ENCODE data around the gene ARHGEF17. TPM values are rescaled to one million over a fixed set of nuclear protein-coding genes. Genes with fewer than 3 reads are reported as not detected.

Gene ARHGEF17
- total RNA-seq, 2 donors from 2014 or later = 8.6 to 13.4 TPM

DNA sequence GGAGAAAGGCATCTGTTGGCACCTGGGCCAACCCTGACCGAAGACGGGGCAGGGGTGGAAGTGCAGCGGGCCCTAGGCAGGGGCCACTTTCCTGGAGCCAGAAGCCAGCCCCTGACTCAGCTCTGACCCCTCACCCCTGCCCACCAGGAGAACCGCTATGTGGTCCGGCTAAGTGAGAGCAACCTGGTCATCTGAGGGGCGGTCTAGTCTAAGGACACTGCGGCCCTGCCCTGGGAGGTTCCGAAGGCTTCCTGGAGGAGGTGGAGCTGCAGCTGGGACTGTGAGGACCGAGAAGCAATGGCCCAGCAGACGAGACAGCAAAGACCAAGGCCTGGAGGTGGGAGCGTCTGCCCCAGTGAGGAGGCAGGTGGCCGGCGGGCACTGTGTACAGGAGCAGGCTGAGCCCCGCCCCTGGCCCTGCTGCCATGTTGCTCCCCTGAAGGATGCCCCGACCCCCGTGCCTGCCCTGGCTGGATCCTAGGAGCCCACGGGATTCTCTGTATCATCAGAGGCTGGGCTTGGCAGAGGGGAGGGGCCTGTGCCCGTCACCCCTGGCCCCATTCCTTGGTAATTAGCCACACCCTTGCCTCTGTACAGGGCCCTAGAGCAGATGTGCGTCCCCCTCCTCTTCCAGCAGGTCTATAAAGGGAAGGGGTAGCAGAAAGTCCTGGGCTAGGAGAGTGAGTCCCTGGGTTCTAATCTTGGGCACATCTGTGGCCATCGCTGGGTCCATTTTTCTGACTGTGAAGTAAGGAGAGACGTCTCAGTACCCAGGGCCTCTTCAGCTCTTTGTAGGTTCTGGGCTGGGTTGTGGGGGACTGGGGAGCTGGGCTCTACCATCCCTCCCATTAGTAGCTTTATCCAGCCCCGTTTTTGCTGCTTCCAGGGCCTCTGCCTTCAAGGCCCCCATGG, 87.5 kb downstream of the ARHGEF17 start:
- no peak overlapping the region for H3K9ac ChIP-seq (ENCODE audit: low read depth in 2 of 2, low read length in 2 of 2)
- no peaks in the 10 kb centered on the region for H3K4me1 ChIP-seq
- H3K27me3 ChIP-seq = no peaks in the 10 kb centered on the region
- no peaks in the 10 kb centered on the region for H3K9me3 ChIP-seq
- H3K27ac ChIP-seq = no peak overlapping the region
- TF ChIP-seq CTCF (IDR thresholded peaks at IDR 0.05) = no peak
- H3K4me3 ChIP-seq = no peak overlapping the region
- H3K36me3 ChIP-seq = no peaks in the 10 kb centered on the region
- DNase-seq = no peak
- intact Hi-C loops (cut with DNase I) = loop anchor here (2.0 to 10.0 kb wide), 2 partner anchors 45 to 101 kb away; no protein-coding TSS in a partner anchor

- intact Hi-C loops (cut with DNase I) = loop anchor here (10.0 kb wide), 1 partner anchor 102 kb away; no protein-coding TSS in a partner anchor
- TF ChIP-seq CTCF (IDR thresholded peaks at IDR 0.05) = no peak
- H3K4me1 ChIP-seq = no peaks in the 10 kb centered on the region
- H3K4me3 ChIP-seq = no peak overlapping the region
- H3K9me3 ChIP-seq = no peaks in the 10 kb centered on the region
- H3K27ac ChIP-seq = no peak overlapping the region
- no peak overlapping the region for H3K9ac ChIP-seq (ENCODE audit: low read depth in 2 of 2, low read length in 2 of 2)
- DNase-seq = no peak
- H3K36me3 ChIP-seq = no peaks in the 10 kb centered on the region
- H3K27me3 ChIP-seq = no peaks in the 10 kb centered on the region
These were observed 88.3 kb downstream of the ARHGEF17 start for GRCh38 chr11:73396251-73396930.

- H3K27me3 ChIP-seq = no peaks in the 10 kb centered on the region
- no peak overlapping the region for H3K27ac ChIP-seq
- intact Hi-C loops (cut with DNase I) = loop anchor here (10.0 kb wide), 1 partner anchor 102 kb away; no protein-coding TSS in a partner anchor
- no peaks in the 10 kb centered on the region for H3K9me3 ChIP-seq
- TF ChIP-seq CTCF (IDR thresholded peaks at IDR 0.05) = no peak
- H3K9ac ChIP-seq (ENCODE audit: low read depth in 2 of 2, low read length in 2 of 2) = no peak overlapping the region
- H3K4me1 ChIP-seq = no peaks in the 10 kb centered on the region
- H3K36me3 ChIP-seq = no peaks in the 10 kb centered on the region
- no peak for DNase-seq
- H3K4me3 ChIP-seq = no peak overlapping the region
These were observed 88.9 kb downstream of the ARHGEF17 start for GRCh38 chr11:73396985-73397384.

DNA sequence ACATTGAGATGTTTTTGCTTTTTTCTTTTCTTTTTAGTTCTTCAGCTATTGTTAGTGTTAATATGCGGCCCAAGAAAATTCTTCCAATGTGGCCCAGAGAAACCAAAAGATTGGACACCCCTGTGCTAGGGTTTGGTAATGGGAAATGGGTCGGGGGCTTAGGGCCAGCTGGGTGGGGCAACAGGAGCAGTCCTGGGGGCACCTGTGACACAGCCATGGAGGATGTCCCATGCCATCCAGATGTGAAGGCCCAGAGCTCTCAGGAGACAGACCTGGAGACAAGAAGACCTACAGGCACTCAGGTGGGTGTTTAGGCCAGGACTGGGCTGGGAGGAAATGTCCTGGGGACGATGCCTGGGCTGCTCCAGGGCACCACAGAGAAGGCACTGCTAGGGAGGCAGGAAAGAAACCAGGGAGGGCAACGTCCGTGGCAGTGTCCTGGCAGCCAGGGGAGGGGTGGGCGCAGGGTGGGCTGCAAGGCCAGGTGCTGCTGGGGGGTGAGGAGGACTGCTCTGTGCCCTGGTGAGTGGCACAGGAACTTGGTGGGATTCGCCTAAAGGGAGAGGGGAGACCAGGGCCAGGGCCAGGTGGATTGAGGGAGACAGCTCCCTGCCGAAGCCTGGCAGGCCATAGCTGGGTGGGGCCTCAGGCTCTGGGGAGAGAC, 89.5 kb downstream of the ARHGEF17 start:
- H3K4me3 ChIP-seq = no peak overlapping the region
- intact Hi-C loops (cut with DNase I) = loop anchor here (10.0 kb wide), 1 partner anchor 103 kb away; no protein-coding TSS in a partner anchor
- H3K36me3 ChIP-seq = no peaks in the 10 kb centered on the region
- no peaks in the 10 kb centered on the region for H3K4me1 ChIP-seq
- no peak overlapping the region for H3K27ac ChIP-seq
- no peaks in the 10 kb centered on the region for H3K27me3 ChIP-seq
- TF ChIP-seq CTCF (IDR thresholded peaks at IDR 0.05) = no peak
- H3K9me3 ChIP-seq = no peaks in the 10 kb centered on the region
- H3K9ac ChIP-seq (ENCODE audit: low read depth in 2 of 2, low read length in 2 of 2) = no peak overlapping the region
- no peak for DNase-seq

GRCh38 chr11:73398132-73398526, 90.1 kb downstream of the ARHGEF17 start:
- Histone ChIP-seq H3K9ac (ENCODE audit: low read depth in 2 of 2, low read length in 2 of 2) (no peak overlapping the region), H3K36me3 (no peaks in the 10 kb centered on the region), H3K4me3 (no peak overlapping the region), H3K27ac (no peak overlapping the region), H3K4me1 (no peaks in the 10 kb centered on the region), H3K27me3 (no peaks in the 10 kb centered on the region), H3K9me3 (no peaks in the 10 kb centered on the region)
- intact Hi-C loops (cut with DNase I) = loop anchor here (10.0 kb wide), 1 partner anchor 103 kb away; no protein-coding TSS in a partner anchor
- DNase-seq = no peak
- no peak for TF ChIP-seq CTCF (IDR thresholded peaks at IDR 0.05)
